HL-60 (cell line): ENCODE results near the gene SCUBE1.

ENCODE experiments used
- GABPA ChIP-seq: IDR thresholded peaks from 2 replicates; pipeline ENCODE4 v1.6.1; 2012; ENCODE audit warnings: low read depth
- POLR2AphosphoS5 ChIP-seq: IDR thresholded peaks from 2 replicates; pipeline ENCODE4 v1.6.1; 2012; ENCODE audit warnings: low read depth
- SPI1 ChIP-seq: IDR thresholded peaks from 2 replicates; pipeline ENCODE4 v1.6.1; 2012; ENCODE audit warnings: low read depth, mild to moderate bottlenecking, borderline replicate concordance
- TF ChIP-seq, protein P1 (sequence below): IDR thresholded peaks from one replicate; pipeline ENCODE4 v1.5.1; 2011; ENCODE audit warnings: low read length, control low read depth, inconsistent platforms; ENCODE audit not compliant: insufficient read depth
- TF ChIP-seq, protein P2 (sequence below): IDR thresholded peaks from 2 replicates; pipeline ENCODE4 v1.6.1; 2012; ENCODE audit warnings: low read depth; ENCODE audit not compliant: insufficient replicate concordance

- TF ChIP-seq, protein P1, sequence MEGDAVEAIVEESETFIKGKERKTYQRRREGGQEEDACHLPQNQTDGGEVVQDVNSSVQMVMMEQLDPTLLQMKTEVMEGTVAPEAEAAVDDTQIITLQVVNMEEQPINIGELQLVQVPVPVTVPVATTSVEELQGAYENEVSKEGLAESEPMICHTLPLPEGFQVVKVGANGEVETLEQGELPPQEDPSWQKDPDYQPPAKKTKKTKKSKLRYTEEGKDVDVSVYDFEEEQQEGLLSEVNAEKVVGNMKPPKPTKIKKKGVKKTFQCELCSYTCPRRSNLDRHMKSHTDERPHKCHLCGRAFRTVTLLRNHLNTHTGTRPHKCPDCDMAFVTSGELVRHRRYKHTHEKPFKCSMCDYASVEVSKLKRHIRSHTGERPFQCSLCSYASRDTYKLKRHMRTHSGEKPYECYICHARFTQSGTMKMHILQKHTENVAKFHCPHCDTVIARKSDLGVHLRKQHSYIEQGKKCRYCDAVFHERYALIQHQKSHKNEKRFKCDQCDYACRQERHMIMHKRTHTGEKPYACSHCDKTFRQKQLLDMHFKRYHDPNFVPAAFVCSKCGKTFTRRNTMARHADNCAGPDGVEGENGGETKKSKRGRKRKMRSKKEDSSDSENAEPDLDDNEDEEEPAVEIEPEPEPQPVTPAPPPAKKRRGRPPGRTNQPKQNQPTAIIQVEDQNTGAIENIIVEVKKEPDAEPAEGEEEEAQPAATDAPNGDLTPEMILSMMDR: no peak
- TF ChIP-seq, protein P2, sequence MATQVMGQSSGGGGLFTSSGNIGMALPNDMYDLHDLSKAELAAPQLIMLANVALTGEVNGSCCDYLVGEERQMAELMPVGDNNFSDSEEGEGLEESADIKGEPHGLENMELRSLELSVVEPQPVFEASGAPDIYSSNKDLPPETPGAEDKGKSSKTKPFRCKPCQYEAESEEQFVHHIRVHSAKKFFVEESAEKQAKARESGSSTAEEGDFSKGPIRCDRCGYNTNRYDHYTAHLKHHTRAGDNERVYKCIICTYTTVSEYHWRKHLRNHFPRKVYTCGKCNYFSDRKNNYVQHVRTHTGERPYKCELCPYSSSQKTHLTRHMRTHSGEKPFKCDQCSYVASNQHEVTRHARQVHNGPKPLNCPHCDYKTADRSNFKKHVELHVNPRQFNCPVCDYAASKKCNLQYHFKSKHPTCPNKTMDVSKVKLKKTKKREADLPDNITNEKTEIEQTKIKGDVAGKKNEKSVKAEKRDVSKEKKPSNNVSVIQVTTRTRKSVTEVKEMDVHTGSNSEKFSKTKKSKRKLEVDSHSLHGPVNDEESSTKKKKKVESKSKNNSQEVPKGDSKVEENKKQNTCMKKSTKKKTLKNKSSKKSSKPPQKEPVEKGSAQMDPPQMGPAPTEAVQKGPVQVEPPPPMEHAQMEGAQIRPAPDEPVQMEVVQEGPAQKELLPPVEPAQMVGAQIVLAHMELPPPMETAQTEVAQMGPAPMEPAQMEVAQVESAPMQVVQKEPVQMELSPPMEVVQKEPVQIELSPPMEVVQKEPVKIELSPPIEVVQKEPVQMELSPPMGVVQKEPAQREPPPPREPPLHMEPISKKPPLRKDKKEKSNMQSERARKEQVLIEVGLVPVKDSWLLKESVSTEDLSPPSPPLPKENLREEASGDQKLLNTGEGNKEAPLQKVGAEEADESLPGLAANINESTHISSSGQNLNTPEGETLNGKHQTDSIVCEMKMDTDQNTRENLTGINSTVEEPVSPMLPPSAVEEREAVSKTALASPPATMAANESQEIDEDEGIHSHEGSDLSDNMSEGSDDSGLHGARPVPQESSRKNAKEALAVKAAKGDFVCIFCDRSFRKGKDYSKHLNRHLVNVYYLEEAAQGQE: no peak
- TF ChIP-seq POLR2AphosphoS5 (no peak), SPI1 (no peak), GABPA (no peak)
These were observed 25.9 kb downstream of the SCUBE1 start for GRCh38 chr22:43317239-43317638.
